OCI-LY1 (cell line): Measurements from ENCODE around the gene C19orf73.

ENCODE experiments used
- H2AFZ ChIP-seq: fragments of 200-600 bp; sonication (generic), shearing (Covaris generic); 2 replicates; pipeline ENCODE4 v1.6.0; 2014; ENCODE audit warnings: antibody characterized with exemption, mild to moderate bottlenecking, low read length
- H3F3A ChIP-seq: fragments of 200-600 bp; sonication (generic), shearing (Covaris generic); 2 replicates; pipeline ENCODE4 v1.6.0; 2014; ENCODE audit warnings: mild to moderate bottlenecking, antibody characterized with exemption, low read length, moderate library complexity; ENCODE audit not compliant: insufficient read depth
- H3K27ac ChIP-seq: fragments of 200-600 bp; sonication (generic); 2 replicates; pipeline ENCODE4 v1.5.1; 2014; ENCODE audit warnings: low read length, mixed run types, mild to moderate bottlenecking, low read depth; ENCODE audit not compliant: poor library complexity, severe bottlenecking
- H3K27me3 ChIP-seq: fragments of 200-600 bp; sonication (generic); 2 replicates; pipeline ENCODE4 v1.6.0; 2014; ENCODE audit warnings: antibody characterized with exemption, mild to moderate bottlenecking, low read length, moderate library complexity; ENCODE audit not compliant: insufficient read depth
- H3K36me3 ChIP-seq: fragments of 200-600 bp; sonication (generic); 2 replicates; pipeline ENCODE4 v1.6.1; 2014; ENCODE audit warnings: mild to moderate bottlenecking, antibody characterized with exemption, low read length, moderate library complexity, mixed read lengths; ENCODE audit not compliant: insufficient read depth
- H3K4me1 ChIP-seq: fragments of 200-600 bp; sonication (generic); 2 replicates; pipeline ENCODE4 v1.5.1; 2014; ENCODE audit warnings: mild to moderate bottlenecking, low read length, moderate library complexity; ENCODE audit not compliant: insufficient read depth, severe bottlenecking
- H3K4me2 ChIP-seq: fragments of 200-600 bp; sonication (generic), shearing (Covaris generic); 2 replicates; pipeline ENCODE4 v1.6.1; 2014; ENCODE audit warnings: low read length
- H3K4me3 ChIP-seq: fragments of 200-600 bp; sonication (generic); 2 replicates; pipeline ENCODE4 v1.5.1; 2014; ENCODE audit warnings: low read length, low read depth, mild to moderate bottlenecking, mixed read lengths; ENCODE audit not compliant: poor library complexity, severe bottlenecking
- H3K79me2 ChIP-seq: fragments of 200-600 bp; shearing (Covaris generic); 2 replicates; pipeline ENCODE4 v1.6.1; 2016; ENCODE audit warnings: mixed run types, low read length, mixed read lengths; ENCODE audit not compliant: insufficient read depth
- H3K9ac ChIP-seq: fragments of 200-600 bp; sonication (generic), shearing (Covaris generic); 2 replicates; pipeline ENCODE4 v1.6.1; 2014; ENCODE audit warnings: mild to moderate bottlenecking, low read length, mixed read lengths
- H3K9me2 ChIP-seq: fragments of 200-600 bp; sonication (generic), shearing (Covaris generic); 2 replicates; pipeline ENCODE4 v1.6.1; 2014; ENCODE audit warnings: low read depth, mild to moderate bottlenecking, low read length, mixed read lengths
- H3K9me3 ChIP-seq: fragments of 200-600 bp; shearing (Covaris generic); 2 replicates; pipeline ENCODE4 v1.6.1; 2014; ENCODE audit warnings: low read length, mixed read lengths
- H4K20me1 ChIP-seq: fragments of 200-600 bp; sonication (generic), shearing (Covaris generic); 2 replicates; pipeline ENCODE4 v1.6.0; 2016; ENCODE audit warnings: mild to moderate bottlenecking, low read length; ENCODE audit not compliant: insufficient read depth
- CTCF ChIP-seq: fragments of 200-600 bp; sonication (generic), shearing (Covaris generic); IDR thresholded peaks from 2 replicates; pipeline ENCODE4 v1.5.1; 2017; ENCODE audit warnings: mild to moderate bottlenecking, antibody characterized with exemption, low read length, moderate library complexity, mixed read lengths
- EZH2 ChIP-seq: fragments of 200-600 bp; sonication (generic), shearing (Covaris generic); IDR thresholded peaks from 2 replicates; pipeline ENCODE4 v1.8.0; 2017; ENCODE audit warnings: borderline replicate concordance, mixed run types, mild to moderate bottlenecking, antibody characterized with exemption, low read length, moderate library complexity, mixed read lengths

The C19orf73 gene

GRCh38 chr19:49118565-49119410 is at the start of gene C19orf73:
C19orf73 (minus strand) TSS chr19:49119143; CDS start chr19:49119022, 121 bp downstream.
- peaks cover 5% of the 10 kb centered on the region; the same call in 1 of the 2 replicates for H3F3A ChIP-seq
- TF ChIP-seq EZH2 (no peak), CTCF (peak; percentile 10; the same call in 1 of the 2 replicates)
- H2AFZ ChIP-seq: peak within 1 kb of the TSS; percentile 20; the same call in 1 of the 2 replicates
- peak within 1 kb of the TSS; percentile 80 for H3K9ac ChIP-seq
- H3K36me3 ChIP-seq: no peaks in the 10 kb centered on the region
- peak within 1 kb of the TSS; percentile 55 for H3K27ac ChIP-seq
- no peaks in the 10 kb centered on the region for H3K9me2 ChIP-seq
- peak within 1 kb of the TSS; percentile 73 for H3K4me3 ChIP-seq
- H3K4me1 ChIP-seq: peaks cover 26% of the 10 kb centered on the region
- no peaks in the 10 kb centered on the region for H3K79me2 ChIP-seq
- no peaks in the 10 kb centered on the region for H4K20me1 ChIP-seq
- peak within 1 kb of the TSS; percentile 98 for H3K4me2 ChIP-seq
- H3K27me3 ChIP-seq: 0 out of 2 replicates have a peak, but pooled peaks cover 7% of the 10 kb centered on the region
- H3K9me3 ChIP-seq: no peaks in the 10 kb centered on the region

GRCh38 chr19:49168421-49168820 is 49.5 kb upstream of the C19orf73 start:
- TF ChIP-seq CTCF (no peak), EZH2 (no peak)
- H3K79me2 ChIP-seq: no peaks in the 10 kb centered on the region
- no peaks in the 10 kb centered on the region for H3F3A ChIP-seq
- H3K27me3 ChIP-seq: no peaks in the 10 kb centered on the region
- no peaks in the 10 kb centered on the region for H3K9me3 ChIP-seq
- no peaks in the 10 kb centered on the region for H3K4me1 ChIP-seq
- H3K9me2 ChIP-seq: no peaks in the 10 kb centered on the region
- no peaks in the 10 kb centered on the region for H3K36me3 ChIP-seq
- H3K4me2 ChIP-seq: no peak overlapping the region
- no peak overlapping the region for H2AFZ ChIP-seq
- H3K27ac ChIP-seq: no peak overlapping the region
- no peaks in the 10 kb centered on the region for H4K20me1 ChIP-seq
- no peak overlapping the region for H3K4me3 ChIP-seq
- no peak overlapping the region for H3K9ac ChIP-seq

- H3K9me2 ChIP-seq: no peaks in the 10 kb centered on the region
- no peak overlapping the region for H3K4me3 ChIP-seq
- no peaks in the 10 kb centered on the region for H3K4me1 ChIP-seq
- no peak overlapping the region for H3K27ac ChIP-seq
- no peak overlapping the region for H2AFZ ChIP-seq
- no peaks in the 10 kb centered on the region for H3K27me3 ChIP-seq
- H3K79me2 ChIP-seq: no peaks in the 10 kb centered on the region
- no peak for TF ChIP-seq EZH2
- no peak for TF ChIP-seq CTCF
- no peaks in the 10 kb centered on the region for H3F3A ChIP-seq
- no peak overlapping the region for H3K9ac ChIP-seq
- no peaks in the 10 kb centered on the region for H4K20me1 ChIP-seq
- no peaks in the 10 kb centered on the region for H3K9me3 ChIP-seq
- no peak overlapping the region for H3K4me2 ChIP-seq
- H3K36me3 ChIP-seq: no peaks in the 10 kb centered on the region
Observed at GRCh38 chr19:49167857-49168409, 49.0 kb upstream of the C19orf73 start.
